Left ventricle myocardium inferior (tissue), 1 donor: ENCODE measurements around the gene EEFSEC. TPM values are rescaled to one million over a fixed set of nuclear protein-coding genes. Genes with fewer than 3 reads are reported as not detected.

Experiments used
- DNase-seq: peaks from one replicate; pipeline ENCODE4 v3.0.0-alpha.2; 2020
- H3K27ac ChIP-seq: fragments of 200-600 bp; replicated peaks from 2 replicates; pipeline ENCODE4 v1.8.0; 2021
- H3K27me3 ChIP-seq: fragments of 200-600 bp; 2 replicates; pipeline ENCODE4 v1.8.0; 2021; ENCODE audit warnings: low read depth
- H3K36me3 ChIP-seq: fragments of 200-600 bp; 2 replicates; pipeline ENCODE4 v1.8.0; 2021
- H3K4me1 ChIP-seq: fragments of 200-600 bp; 2 replicates; pipeline ENCODE4 v1.8.0; 2021
- H3K4me3 ChIP-seq: fragments of 200-600 bp; 2 replicates; pipeline ENCODE4 v1.8.0; 2021; ENCODE audit warnings: mild to moderate bottlenecking, moderate library complexity
- H3K9me3 ChIP-seq: fragments of 200-600 bp; replicated peaks from 2 replicates; pipeline ENCODE4 v1.8.0; 2021
- intact Hi-C: fragments of 100-400 bp; cut with micrococcal nuclease; formaldehyde crosslinking; loops from one replicate; pipeline ENCODE4 v1.11.0; 2022
- total RNA-seq: library from RNA; stranded (reverse); fragmentation: NEBNext Ultra II Directional; extraction: Animal tissue kit (Norgen Biotek cat#: 25700); gene quantifications from one replicate; pipeline ENCODE4 v1.2.1, GENCODE V29; 2021
- TF ChIP-seq, protein P1 (sequence below): fragments of 200-600 bp; IDR thresholded peaks from 2 replicates; pipeline ENCODE4 v1.8.0; 2021; ENCODE audit warnings: antibody characterized with exemption, mild to moderate bottlenecking, borderline replicate concordance
- donor health status: DM: no; HTN: yes; CAD: no; lungs with severe emphysema.

The EEFSEC gene
- total RNA-seq, 1 donor from 2014 or later = 23.7 TPM

GRCh38 chr3:128448491-128448890 is 295.2 kb downstream of the EEFSEC start:
- no peaks in the 10 kb centered on the region for H3K4me1 ChIP-seq
- no peaks in the 10 kb centered on the region for H3K36me3 ChIP-seq
- H3K4me3 ChIP-seq = no peak overlapping the region
- H3K27ac ChIP-seq = no peak overlapping the region
- peaks cover 12% of the 10 kb centered on the region for H3K27me3 ChIP-seq
- no peaks in the 10 kb centered on the region for H3K9me3 ChIP-seq
- TF ChIP-seq, protein P1, sequence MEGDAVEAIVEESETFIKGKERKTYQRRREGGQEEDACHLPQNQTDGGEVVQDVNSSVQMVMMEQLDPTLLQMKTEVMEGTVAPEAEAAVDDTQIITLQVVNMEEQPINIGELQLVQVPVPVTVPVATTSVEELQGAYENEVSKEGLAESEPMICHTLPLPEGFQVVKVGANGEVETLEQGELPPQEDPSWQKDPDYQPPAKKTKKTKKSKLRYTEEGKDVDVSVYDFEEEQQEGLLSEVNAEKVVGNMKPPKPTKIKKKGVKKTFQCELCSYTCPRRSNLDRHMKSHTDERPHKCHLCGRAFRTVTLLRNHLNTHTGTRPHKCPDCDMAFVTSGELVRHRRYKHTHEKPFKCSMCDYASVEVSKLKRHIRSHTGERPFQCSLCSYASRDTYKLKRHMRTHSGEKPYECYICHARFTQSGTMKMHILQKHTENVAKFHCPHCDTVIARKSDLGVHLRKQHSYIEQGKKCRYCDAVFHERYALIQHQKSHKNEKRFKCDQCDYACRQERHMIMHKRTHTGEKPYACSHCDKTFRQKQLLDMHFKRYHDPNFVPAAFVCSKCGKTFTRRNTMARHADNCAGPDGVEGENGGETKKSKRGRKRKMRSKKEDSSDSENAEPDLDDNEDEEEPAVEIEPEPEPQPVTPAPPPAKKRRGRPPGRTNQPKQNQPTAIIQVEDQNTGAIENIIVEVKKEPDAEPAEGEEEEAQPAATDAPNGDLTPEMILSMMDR = no peak
- DNase-seq = no peak
- intact Hi-C loops = no loop called here

DNA sequence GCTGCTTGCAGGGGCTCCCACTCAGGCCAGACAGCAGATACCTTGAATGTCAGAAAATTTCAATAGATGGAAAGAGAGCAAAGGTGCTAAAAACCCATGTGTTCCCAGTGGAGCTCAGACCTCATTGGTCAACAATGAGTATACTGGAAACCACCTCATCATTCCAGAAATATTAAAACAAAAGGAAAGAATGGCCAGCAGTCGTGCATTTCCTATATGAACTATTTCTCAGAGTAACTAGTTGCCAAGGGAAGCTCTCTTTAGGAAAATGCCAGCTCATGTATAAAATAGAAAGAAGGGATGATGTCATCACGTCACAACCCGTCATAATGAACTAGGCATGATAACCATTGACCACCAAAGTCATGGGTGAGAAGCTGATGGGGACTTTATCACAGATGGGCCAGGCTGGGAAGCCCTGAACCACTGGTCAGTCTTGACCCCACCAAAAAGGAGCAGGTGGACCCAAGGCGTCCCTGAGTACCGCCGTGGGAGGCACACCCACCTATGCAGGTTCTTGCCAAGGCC is 295.9 kb downstream of the EEFSEC start:
- no peak overlapping the region for H3K27ac ChIP-seq
- intact Hi-C loops = no loop called here
- H3K36me3 ChIP-seq = no peaks in the 10 kb centered on the region
- no peaks in the 10 kb centered on the region for H3K9me3 ChIP-seq
- H3K27me3 ChIP-seq = peaks cover 12% of the 10 kb centered on the region
- DNase-seq = no peak
- H3K4me3 ChIP-seq = no peak overlapping the region
- H3K4me1 ChIP-seq = no peaks in the 10 kb centered on the region
- TF ChIP-seq, protein P1 = no peak

DNA sequence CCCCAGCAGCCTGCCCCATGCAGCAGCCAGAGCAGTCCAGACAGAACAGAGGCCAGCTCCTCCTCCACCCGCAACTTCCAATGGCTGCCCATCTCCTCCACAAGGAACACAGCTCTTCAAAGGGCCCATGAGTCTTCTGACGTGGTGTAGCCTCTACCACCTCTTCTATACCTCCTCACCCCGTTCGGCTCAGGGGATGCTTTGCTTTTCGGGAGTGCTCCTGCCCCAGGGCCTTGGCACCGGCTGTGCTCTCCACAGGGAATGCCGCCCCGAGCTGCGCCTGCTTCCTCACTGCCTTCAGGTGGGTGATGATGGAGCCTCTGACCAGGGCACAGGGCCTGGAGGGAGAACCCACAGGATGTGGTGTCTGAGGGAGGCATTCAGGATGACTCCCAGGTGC is 298.8 kb downstream of the EEFSEC start:
- no peaks in the 10 kb centered on the region for H3K4me1 ChIP-seq
- peaks cover 40% of the 10 kb centered on the region for H3K27me3 ChIP-seq
- no peak overlapping the region for H3K4me3 ChIP-seq
- no peaks in the 10 kb centered on the region for H3K36me3 ChIP-seq
- DNase-seq = no peak
- H3K27ac ChIP-seq = no peak overlapping the region
- intact Hi-C loops = no loop called here
- TF ChIP-seq, protein P1 = no peak
- no peaks in the 10 kb centered on the region for H3K9me3 ChIP-seq

GRCh38 chr3:128452678-128453275 is 299.5 kb downstream of the EEFSEC start:
- no peak overlapping the region for H3K27ac ChIP-seq
- no peak for DNase-seq
- TF ChIP-seq, protein P1 = no peak
- H3K27me3 ChIP-seq = peaks cover 47% of the 10 kb centered on the region
- intact Hi-C loops = no loop called here
- H3K9me3 ChIP-seq = no peaks in the 10 kb centered on the region
- H3K4me3 ChIP-seq = no peak overlapping the region
- no peaks in the 10 kb centered on the region for H3K4me1 ChIP-seq
- no peaks in the 10 kb centered on the region for H3K36me3 ChIP-seq

DNA sequence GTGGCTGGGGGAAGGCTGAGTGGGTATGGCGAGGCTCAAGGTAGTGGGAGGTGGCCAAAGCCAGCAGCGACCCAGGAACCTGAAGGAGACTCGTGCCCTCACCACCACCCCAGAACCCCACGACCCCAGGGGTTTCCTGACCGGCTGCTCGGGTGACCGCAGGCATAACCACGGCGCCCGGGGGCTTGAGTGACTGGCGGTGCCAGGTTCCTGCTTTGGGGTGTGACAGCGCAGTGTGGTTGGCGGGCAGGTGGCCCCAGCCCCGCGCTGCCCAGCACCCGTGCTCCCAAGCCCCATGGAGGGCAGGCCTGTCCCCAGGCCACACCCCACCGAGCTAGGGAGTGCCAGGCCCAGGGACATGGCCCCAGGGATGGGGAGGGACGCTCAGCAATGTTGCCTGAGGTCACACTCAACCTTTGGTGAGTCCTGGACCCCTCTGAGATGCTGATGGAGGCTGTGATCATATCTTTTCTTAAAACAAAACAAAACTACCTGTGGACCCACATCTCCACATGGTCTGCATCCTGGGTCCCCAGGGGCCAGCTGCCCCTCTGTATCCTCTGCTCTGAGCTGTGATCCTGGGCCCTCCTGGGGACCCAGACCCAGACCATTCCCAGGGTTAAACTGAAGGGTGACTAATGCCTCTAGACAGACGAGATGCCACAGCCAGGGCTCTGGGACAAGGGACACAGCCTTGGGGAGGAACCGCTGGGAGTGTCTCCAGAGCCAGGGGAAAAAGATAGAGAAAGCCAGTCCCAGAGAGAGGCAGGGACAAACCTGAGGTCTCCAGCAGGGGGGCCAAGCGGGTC is 300.4 kb downstream of the EEFSEC start:
- Histone ChIP-seq H3K27ac (no peak overlapping the region), H3K4me3 (no peak overlapping the region), H3K36me3 (no peaks in the 10 kb centered on the region), H3K4me1 (no peaks in the 10 kb centered on the region), H3K27me3 (peaks cover 51% of the 10 kb centered on the region), H3K9me3 (no peaks in the 10 kb centered on the region)
- TF ChIP-seq, protein P1 = no peak
- no peak for DNase-seq
- intact Hi-C loops = no loop called here
